ENCODE measurements around the gene NOXA1.
A peak's percentile ranks its signal among the peaks of the same experiment; 100 is the strongest.

NOXA1 gene

DNA sequence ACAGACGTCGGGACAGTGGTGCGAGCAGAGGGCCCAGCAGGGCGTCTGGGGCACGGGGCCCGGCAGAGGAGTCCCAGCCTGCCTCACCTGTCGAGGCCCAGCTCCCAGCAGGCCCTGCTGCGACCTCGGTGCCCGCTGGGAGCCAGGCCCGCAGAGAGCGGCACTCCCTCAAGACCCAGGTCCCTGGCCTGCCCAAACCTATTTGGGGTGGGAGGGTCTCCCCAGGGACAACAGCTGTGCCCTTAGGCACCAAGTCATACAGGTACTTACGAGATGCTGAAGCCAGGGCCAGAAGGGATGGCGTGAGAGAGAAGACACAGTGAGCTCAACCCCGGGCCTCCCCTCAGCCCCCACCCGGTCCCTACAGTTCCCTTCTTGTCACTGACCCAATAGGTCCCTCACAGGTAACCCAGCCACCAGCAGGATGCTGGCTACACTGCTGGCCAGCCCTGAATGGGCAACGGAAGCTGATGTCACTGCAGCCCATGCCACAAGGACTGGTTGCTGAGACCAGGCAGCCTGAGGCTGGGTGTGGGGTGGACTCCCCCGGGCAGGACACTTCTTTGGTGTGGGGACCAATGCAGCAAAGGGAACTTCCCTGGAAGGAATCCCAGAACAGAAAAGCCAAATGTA, 32.3 kb downstream of the NOXA1 start:
- in situ Hi-C loops (cut with HindIII; ENCODE audit: low sequenced_read_pairs) = no loop called here
- no peak overlapping the region for H3K4me3 ChIP-seq (ENCODE audit: low read depth, low read length)
- TF ChIP-seq, protein P1, sequence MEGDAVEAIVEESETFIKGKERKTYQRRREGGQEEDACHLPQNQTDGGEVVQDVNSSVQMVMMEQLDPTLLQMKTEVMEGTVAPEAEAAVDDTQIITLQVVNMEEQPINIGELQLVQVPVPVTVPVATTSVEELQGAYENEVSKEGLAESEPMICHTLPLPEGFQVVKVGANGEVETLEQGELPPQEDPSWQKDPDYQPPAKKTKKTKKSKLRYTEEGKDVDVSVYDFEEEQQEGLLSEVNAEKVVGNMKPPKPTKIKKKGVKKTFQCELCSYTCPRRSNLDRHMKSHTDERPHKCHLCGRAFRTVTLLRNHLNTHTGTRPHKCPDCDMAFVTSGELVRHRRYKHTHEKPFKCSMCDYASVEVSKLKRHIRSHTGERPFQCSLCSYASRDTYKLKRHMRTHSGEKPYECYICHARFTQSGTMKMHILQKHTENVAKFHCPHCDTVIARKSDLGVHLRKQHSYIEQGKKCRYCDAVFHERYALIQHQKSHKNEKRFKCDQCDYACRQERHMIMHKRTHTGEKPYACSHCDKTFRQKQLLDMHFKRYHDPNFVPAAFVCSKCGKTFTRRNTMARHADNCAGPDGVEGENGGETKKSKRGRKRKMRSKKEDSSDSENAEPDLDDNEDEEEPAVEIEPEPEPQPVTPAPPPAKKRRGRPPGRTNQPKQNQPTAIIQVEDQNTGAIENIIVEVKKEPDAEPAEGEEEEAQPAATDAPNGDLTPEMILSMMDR (IDR thresholded peaks at IDR 0.05; ENCODE audit: low read depth, low read length, missing control alignments) = no peak
- no peak for DNase-seq (ENCODE audit: low read depth)

DNA sequence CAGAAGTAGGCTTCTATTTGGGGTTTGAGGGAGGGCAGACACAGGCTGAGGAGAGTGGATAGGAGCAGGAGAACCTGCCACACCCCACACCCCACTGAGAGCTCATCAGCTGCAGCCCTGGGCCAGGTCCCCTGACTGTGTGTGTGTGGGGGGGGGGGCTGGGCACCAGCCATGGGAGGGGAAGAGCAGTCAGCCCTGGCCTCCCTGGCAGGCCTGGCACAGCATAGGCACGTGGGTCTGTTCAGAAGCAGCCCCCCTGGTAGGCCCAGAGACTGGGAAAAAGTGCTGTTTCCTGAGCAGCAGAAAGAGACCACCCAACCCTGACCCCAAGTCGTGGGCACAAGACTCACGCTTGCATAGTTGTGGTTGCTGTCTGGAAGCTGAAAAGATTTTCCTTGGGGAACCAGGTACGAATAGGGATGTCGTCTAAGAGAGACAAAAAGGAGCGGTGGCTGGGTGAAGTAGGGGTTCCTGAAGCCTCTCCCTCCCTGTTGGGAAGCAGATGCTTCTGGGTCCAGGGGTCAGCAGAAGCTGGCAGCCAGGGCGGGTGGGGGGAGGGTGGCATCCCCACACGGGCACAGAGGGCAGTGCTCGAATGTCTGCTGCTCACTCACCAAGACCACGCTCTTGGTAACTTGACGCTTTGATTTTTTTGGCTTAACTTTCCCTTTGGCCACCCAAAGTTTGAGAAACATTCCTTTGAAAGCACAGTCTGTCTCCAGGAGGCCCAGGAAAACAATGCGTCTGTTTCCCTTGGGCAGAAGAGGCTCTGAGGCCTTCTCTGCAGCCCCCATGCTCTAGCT, 33.1 kb downstream of the NOXA1 start:
- in situ Hi-C loops (cut with HindIII; ENCODE audit: low sequenced_read_pairs) = no loop called here
- TF ChIP-seq, protein P1 (IDR thresholded peaks at IDR 0.05; ENCODE audit: low read depth, low read length, missing control alignments) = no peak
- peak; percentile 81 for DNase-seq (ENCODE audit: low read depth)
- peak overlapping the region; percentile 76 for H3K4me3 ChIP-seq (ENCODE audit: low read depth, low read length)

DNA sequence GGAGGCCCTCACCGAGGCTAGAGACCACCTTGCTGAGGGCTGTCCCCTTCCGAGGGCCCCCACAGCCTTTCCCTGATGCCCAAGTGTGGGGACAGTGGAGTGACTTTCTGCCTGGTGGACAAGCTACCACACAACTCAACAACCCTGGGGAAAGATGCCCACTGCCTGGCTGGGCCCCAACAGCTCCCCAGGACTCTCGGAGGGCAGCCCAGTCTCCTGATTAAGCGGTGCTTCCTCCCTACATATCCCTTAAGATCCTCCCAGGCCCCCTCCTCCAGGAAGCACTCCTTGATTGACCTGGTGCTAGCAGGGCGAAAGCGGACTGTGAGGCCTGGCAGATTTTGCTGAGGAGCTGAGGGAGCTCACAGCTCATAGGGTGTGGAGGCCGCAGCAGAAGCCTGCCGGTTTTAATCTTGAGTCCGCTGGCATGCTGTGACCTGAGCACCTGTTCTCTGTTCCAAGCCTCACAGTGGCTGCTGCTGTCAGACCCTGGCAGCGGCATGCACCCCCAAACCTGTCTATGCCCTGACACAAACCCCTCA, 33.7 kb downstream of the NOXA1 start:
- DNase-seq (ENCODE audit: low read depth) = no peak
- peak overlapping the region; percentile 76 for H3K4me3 ChIP-seq (ENCODE audit: low read depth, low read length)
- in situ Hi-C loops (cut with HindIII; ENCODE audit: low sequenced_read_pairs) = no loop called here
- TF ChIP-seq, protein P1 (IDR thresholded peaks at IDR 0.05; ENCODE audit: low read depth, low read length, missing control alignments) = no peak

DNA sequence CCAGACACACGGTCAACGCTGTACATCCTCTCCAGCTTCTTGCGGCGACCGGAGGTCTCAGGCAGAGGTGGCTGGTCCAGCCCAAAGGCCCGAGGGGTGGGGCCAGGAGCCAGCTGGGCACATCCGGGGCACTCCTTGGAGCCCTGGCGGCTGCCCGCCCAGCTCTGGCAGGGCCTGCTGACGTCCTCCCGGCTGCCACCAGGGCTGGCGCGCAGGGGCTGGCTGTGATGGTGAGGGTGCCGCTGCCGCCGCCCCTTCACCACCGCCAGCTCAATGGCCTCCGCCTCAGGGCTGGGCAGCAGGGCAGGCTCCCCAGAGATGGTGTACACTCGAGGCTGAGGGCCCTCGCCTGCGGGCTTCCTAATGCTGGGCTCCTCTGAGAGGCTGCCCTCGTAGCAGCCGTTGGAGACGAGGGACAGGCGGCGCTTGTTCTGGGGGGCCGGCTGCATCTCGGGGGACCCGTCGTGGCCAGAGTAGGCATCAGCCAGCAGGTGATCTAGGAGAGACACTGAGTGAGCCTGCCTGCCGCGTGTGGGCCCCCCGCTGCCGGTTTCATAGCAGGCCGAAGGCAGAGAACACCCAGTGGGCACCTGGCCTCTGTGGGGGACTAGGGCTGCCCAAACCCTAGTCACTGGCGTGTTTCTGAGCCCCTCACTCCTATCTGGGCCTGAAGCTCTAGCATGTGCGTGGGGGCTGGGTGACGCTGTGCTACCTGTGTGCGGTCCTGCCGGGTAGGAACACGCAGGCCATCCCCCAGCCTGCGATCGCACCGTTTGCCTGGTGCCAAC, 34.4 kb downstream of the NOXA1 start:
- H3K4me3 ChIP-seq (ENCODE audit: low read depth, low read length) = peak overlapping the region; percentile 76
- no peak for DNase-seq (ENCODE audit: low read depth)
- in situ Hi-C loops (cut with HindIII; ENCODE audit: low sequenced_read_pairs) = no loop called here
- TF ChIP-seq, protein P1 (IDR thresholded peaks at IDR 0.05; ENCODE audit: low read depth, low read length, missing control alignments) = no peak

DNA sequence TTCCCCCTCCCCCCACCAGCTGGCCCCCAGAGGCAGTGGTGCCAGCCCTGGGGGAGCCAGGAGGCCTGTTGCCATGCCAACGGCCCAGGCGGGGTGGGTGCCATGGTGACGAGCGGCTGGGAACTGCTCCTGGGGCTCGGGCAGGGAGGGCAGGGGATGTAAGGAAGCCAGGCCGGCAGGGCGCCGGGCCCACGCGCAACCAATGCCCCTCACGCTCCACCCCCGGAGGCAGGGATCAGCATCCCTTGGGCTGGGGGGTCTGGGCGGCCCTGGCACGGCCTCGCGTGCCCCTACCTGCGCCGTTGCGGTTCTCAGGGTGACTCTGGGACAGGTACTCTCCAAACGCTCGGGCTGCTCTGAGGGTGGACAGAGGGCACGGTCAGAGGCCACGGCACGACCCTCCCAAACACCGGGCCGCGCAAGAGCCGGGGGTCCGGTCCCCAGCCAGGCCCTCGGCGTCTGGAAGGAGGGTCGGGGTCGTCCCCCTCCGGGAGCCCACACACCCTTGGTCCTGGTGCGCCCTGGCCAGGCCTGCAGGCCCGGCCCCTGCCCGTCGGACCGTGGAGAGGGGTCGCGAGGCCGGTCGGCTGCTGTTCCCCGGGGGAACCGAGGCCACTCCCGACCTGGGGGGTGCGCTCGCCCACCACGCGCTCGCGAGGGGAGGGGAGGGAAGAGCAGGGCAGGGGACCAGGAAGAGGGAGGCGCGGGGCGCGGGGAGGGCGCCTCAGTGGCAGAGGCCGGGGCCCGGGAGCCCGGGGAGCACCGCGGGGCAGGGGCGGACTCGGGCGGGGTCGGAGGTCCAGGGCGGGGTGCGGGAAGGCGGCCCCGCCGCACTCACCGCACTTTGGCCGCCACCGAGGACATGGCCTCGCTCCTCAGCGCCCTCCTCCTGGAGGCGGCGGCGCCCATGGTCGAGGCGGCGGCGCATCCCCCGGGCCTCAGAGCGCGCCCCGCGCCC, 35.3 kb downstream of the NOXA1 start:
- TF ChIP-seq, protein P1 (IDR thresholded peaks at IDR 0.05; ENCODE audit: low read depth, low read length, missing control alignments) = no peak
- H3K4me3 ChIP-seq (ENCODE audit: low read depth, low read length) = peak overlapping the region; percentile 76
- DNase-seq (ENCODE audit: low read depth) = no peak
- in situ Hi-C loops (cut with HindIII; ENCODE audit: low sequenced_read_pairs) = no loop called here

Data from astrocyte of the cerebellum (primary cell).